HPDE6-E6E7 (cell line): Measurements from ENCODE around the gene ABCA5.

ENCODE experiments used
- DNase-seq: peaks from one replicate; pipeline ENCODE4 v3.0.0; 2011; ENCODE audit warnings: missing footprints; ENCODE audit errors: extremely low spot score

ABCA5 gene

GRCh38 chr17:69254187-69254586, 72.7 kb downstream of the ABCA5 start:
- DNase-seq, result no peak

DNA sequence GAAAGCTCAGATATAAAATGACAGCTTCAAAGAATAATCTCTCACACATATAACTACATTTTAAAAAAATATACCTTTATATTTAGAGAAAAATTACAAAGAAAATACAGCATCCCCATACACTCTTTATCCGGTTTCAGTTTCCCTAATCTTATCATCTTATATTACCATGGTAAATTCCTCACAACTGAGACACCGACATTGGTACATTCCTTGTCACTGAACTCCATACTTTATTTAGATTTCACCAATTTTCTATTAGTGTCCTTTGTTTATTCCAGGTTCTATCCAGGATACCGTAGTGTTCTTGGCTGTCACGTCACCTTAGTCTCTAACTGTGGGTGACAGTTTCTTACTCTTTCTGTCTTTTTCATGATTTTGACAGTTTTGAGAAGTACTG, 76.3 kb downstream of the ABCA5 start:
- no peak for DNase-seq

DNA sequence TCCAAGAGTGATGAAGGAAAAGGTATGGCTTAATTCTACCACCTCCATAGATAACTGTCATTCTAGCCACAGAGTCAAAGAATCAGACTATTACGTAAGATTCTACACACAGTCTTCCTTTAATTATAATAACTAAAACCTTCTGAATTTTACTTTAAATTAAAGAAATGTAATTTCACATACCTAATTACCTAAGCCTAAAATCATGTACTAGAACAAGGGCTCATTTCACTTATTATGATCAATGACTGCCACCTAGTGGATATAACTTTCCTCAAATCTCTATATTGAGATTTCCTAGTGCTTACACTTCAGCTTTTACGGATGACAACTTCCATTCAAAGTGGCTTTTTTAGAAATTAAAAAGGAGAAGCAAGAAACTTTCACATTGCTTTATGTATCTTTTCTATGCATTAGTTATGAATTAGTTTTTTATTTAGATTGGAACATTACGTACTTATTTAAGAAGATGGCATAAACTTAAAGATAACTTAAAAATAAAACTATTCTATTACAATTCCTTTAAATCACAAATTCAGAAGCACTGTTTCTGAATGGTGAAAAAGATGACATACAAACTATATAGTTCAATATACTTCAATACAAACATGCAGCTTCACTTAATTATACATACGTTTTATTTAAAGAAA, 80.1 kb downstream of the ABCA5 start:
- peak; percentile 5 for DNase-seq

DNA sequence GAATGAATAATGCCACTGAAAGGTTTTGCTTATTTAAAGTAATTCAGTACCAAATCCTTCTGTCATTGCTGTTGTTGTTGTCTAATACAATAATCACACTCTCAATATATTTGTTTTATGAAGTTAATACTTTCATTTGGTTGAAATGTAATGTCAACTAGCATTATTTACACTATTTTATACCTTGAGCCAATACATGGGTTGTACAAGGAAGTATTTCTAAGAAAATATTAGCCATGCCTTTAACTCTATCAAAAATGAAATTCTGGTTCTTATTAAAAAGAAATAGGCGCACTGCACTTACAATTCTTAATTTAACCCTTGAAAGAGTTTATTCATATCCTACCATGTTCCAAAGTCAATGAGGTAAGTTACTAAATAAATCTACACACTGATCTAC, 80.7 kb downstream of the ABCA5 start:
- no peak for DNase-seq

- DNase-seq, result no peak
These were observed 81.3 kb downstream of the ABCA5 start for GRCh38 chr17:69245617-69246016.

- no peak for DNase-seq
These were observed 87.0 kb downstream of the ABCA5 start for GRCh38 chr17:69239611-69240600.

GRCh38 chr17:69236946-69237345, 90.0 kb downstream of the ABCA5 start:
- DNase-seq, result no peak

GRCh38 chr17:69236464-69236863, 90.5 kb downstream of the ABCA5 start:
- DNase-seq, result no peak

DNA sequence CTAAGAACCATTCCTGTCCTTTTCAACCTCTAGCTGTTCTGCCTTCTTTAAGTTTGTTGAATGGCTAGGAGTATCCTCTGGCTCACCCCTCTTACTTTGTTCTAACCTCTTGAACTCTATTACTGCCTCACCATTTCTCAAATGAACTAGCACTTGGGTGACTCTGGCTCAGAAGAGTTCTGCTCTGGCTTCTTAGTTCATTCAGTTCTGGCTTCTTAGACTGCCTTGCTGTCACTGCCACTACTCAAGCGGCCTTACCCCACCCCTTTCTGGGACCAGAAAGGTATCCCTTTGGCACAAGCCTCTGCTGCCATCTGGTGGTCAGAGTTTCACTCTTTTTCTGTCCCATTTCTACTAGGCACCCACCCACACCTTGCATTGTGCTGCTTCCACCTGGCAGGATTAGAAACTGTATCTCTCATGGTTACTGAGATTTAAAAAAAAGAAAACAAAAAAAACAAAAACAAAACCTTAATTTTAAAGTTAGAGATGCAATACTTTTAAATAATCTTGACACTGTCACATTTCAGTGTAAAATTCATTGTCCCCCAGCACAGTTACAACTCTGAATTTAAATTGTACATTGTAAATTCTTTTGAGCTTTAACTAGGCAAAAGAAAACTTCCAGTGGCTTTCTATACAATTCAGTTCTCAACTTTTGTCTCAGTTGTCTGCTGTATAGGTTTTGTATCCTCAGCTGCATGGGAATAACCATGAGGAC, 91.4 kb downstream of the ABCA5 start:
- DNase-seq, result peak; percentile 64

- no peak for DNase-seq
These were observed 94.3 kb downstream of the ABCA5 start for GRCh38 chr17:69232650-69233049.

- no peak for DNase-seq
These were observed 95.4 kb downstream of the ABCA5 start for GRCh38 chr17:69231521-69231920.

DNA sequence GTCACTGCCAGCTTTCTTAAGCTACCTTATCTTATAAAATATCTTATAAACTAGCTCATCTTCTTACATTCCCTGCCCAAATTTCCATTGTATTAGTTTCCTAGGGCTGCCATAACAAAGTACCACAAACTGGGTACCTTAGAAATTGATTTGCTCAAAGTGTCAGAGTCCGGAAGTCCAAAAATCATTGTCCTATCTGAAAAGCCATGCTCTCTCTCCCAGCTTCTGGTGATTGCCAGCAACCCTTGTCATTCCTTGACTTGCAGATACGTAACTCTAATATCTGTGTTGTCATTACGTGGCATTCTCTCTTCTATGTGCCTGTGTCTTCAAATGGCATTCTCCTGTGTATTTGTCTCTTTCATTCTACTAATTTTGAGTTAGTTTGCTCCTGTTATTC, 96.0 kb downstream of the ABCA5 start:
- DNase-seq, result no peak

GRCh38 chr17:69228576-69228975, 98.4 kb downstream of the ABCA5 start, which contains the start of gene ABCA10:
Gene ABCA10, minus strand, starts transcription at chr17:69228824. Its CDS starts 3,466 bp downstream, at chr17:69225358.
- DNase-seq, result no peak

DNA sequence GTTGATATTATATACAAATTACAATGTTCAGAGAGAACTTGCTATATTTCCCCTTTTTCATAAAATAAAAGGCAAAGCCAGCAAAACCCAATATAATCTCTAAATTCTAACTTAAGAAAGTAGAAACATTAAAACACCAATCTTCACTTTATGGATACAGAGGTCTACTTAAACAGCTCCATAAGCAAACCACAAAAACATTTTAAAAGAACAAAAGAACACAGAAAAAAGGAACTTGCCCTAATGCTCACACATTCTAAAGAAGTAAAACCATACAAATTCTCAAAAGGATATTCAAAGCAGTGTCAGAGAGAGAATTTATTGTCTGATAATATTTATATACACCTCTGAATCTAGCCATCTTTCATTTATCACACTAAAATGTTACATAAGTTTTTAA, 98.9 kb downstream of the ABCA5 start:
- no peak for DNase-seq

DNA sequence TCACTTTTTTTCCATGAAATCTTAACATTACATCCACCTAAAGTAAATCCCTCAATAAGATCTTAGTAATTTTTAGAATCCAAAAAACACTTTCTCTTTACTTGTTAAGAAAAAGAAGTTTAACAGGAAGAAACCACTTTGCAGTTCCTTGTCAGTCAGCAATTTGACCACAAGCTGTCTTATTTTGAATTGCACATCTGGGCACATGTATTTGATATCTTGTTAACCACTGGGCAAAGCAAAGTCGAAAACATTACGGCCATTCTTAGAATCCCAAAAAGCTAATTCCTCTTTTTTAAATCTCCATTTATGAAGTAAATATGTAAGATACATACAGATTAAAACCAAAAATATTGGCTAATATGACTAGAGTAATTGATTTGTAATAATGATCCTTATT, 99.4 kb downstream of the ABCA5 start:
- no peak for DNase-seq

DNA sequence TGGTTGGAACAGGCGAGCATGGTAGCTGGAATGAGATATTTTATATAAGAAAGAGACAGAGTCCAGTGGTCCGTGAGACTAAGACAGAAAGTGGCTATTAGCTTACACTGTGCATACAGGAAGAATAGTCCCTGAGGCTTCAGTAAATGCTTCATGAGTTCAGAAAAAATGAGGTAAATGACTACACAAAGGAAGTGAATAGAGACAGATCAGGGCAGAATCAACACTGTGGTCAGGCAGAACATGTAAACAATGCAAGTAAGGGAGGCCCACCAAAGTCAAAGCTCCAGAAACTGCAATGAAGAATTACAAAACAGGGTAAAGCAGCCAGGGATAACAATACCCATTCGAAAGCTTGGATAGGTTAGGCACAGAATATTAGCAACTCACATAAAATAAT, 103.1 kb downstream of the ABCA5 start:
- no peak for DNase-seq

- DNase-seq, result no peak
These were observed 104.2 kb downstream of the ABCA5 start for GRCh38 chr17:69222707-69223258.

DNA sequence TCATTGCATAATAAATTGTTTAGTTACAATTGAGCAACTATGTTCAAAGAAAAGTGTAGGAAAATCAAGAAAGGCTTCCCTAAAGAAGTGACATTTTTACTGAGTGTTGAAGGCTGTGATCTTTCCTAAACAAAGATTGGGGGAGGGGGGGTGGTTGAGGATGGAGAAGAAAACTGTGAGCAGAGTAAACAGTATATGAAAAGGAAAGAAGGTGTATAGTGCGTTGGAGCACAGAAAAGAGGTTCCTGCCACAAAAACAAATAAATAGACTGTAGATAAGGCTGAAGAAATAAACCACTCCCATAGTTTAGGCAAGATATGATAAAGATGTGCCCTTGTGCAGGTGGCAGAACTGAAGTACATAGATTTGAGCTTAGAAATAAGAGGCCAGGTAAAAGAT, 106.8 kb downstream of the ABCA5 start:
- no peak for DNase-seq

DNA sequence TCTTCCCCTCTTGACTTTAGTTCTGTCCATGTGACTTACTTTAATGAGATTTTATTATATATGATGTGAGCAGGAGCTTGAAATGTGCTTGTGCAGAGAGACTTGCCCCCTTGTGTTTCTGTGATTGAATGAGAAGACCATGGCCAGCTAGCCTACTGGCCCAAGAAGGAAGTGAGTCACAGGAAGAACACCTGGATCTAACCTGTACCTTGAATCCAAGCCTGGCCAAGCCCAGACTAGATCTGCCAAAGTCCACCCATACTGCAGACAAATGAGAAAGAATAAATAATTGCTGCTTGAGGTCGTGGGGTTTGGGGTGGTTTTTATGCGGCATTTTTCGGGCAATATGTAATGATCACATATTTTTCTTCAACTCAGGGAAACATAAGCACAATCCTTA, 107.9 kb downstream of the ABCA5 start:
- DNase-seq, result no peak

DNA sequence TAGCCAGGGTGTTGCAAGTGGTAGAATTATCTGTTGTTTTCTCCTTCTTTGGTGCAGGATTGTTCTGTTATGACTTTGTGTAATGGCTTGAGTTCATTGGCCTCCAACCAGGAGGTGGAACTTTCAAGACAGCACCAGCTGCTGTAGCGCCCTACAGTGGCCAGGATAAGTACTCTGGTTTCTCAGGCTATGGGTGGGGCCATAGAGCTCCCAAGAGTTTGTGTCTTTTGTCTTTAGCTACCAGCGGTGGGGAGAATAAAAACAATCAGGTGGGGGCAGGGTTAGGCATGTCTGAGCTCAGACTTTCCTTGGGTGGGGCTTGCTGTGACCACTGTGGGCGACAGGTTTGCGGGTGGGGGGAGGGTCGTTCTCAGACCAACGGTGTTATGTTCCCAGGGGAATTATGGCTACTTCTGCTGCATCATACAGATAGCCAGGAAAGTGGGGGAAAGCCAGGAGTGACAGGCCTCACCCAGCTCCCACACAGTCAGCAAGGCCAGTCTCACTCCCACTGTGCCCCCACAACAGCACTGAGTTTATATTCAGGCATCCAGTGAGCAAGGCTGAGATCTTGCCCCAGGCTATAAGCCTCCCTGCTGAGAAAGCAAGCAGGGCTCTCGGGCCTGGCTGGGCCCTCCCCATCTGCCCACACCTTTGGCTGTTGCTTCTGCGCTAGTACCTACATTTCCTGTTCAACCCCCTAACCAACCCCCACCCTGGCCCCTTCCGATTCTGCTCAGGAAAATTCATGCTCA, 113.7 kb downstream of the ABCA5 start:
- no peak for DNase-seq

DNA sequence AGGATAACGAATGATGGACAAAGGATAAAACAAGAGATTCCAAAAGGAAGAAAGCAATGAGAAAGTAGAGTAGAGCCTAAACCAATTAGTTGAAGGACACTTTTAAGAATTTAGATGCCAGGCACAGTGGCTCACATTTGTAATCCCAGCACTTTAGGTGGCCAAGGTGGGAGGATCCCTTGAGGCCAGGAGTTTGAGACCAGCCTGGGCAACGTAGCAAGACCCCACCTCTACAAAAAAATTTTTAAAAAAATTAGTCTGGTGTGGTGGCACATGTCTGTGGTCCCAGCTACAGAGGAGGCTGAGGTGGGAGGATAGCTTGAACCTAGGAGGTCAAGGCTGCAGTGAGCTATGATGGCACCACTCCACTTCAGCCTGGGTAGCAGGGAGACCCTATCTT, 118.3 kb downstream of the ABCA5 start:
- DNase-seq, result no peak
